ENCODE data around the gene APOA5. TPM values are rescaled to one million over a fixed set of nuclear protein-coding genes. Genes with fewer than 3 reads are reported as not detected.

APOA5 gene
- total RNA-seq, 1 experiment from 2014 or later = 0.11 TPM

GRCh38 chr11:116831790-116832349 is 40.2 kb upstream of the APOA5 start:
- Histone ChIP-seq H2AK5ac (ENCODE audit: insufficient read length, low read length) (no peak overlapping the region), H2BK20ac (ENCODE audit: low read depth, low read length, poor library complexity, severe bottlenecking) (no peak overlapping the region), H2BK15ac (ENCODE audit: low read depth, low read length) (no peak overlapping the region), H3K56ac (ENCODE audit: insufficient read length, low read depth, low read length) (no peak overlapping the region), H2BK5ac (ENCODE audit: insufficient read length, low read length) (no peak overlapping the region), H3K27ac (ENCODE audit: insufficient read length, low read depth, low read length) (no peak overlapping the region), H2AFZ (ENCODE audit: low read length) (no peak overlapping the region), H3K9ac (ENCODE audit: extremely low read depth, insufficient read length, low read length) (no peak overlapping the region), H3K23ac (ENCODE audit: insufficient read length, low read depth, low read length) (no peak overlapping the region), H3K4me2 (ENCODE audit: insufficient read depth, insufficient read length, low read length) (no peak overlapping the region), H4K8ac (replicated peaks; ENCODE audit: insufficient read length, low read depth, low read length) (no peak overlapping the region), H3K79me1 (ENCODE audit: insufficient read depth, low read depth, low read length, poor library complexity, severe bottlenecking) (no peaks in the 10 kb centered on the region), H4K91ac (ENCODE audit: insufficient read length, low read depth, low read length) (no peak overlapping the region), H3K23me2 (ENCODE audit: insufficient read length, low read depth, low read length, poor library complexity, severe bottlenecking) (peaks cover 6% of the 10 kb centered on the region), H3K27me3 (ENCODE audit: insufficient read depth, low read length) (no peaks in the 10 kb centered on the region), H3K79me2 (ENCODE audit: insufficient read depth, low read length) (no peaks in the 10 kb centered on the region), H4K5ac (ENCODE audit: insufficient read length, low read depth, low read length) (no peak overlapping the region), H3K18ac (ENCODE audit: insufficient read length, low read depth, low read length) (no peak overlapping the region), H3T11ph (ENCODE audit: low read length) (no peak overlapping the region), H3K4ac (ENCODE audit: low read depth, low read length) (no peak overlapping the region), H2BK12ac (ENCODE audit: insufficient read length, low read depth, low read length) (no peak overlapping the region), H3K9me3 (ENCODE audit: control insufficient read depth, low read depth, low read length) (no peaks in the 10 kb centered on the region), H3K14ac (ENCODE audit: insufficient read depth, low read length) (no peak overlapping the region), H3K4me1 (ENCODE audit: insufficient read depth, low read length) (no peaks in the 10 kb centered on the region), H4K20me1 (ENCODE audit: control insufficient read depth, insufficient read depth, insufficient read length) (no peaks in the 10 kb centered on the region), H2BK120ac (ENCODE audit: low read depth, low read length, poor library complexity, severe bottlenecking) (no peak overlapping the region)
- Mint-ChIP-seq H3K4me1 (peaks cover 10 to 17% of the 10 kb centered on the region in 2 experiments), H3K27me3 (ENCODE audit: low read depth) (peaks cover 24% of the 10 kb centered on the region), H3K27ac (no peak overlapping the region), H3K36me3 (ENCODE audit: insufficient read depth in 1 of 3, low read depth in 3 of 3) (no peaks in the 10 kb centered on the region; a peak in 1 of 7 replicates), H3K4me3 (no peak overlapping the region), H3K9me3 (peaks cover 3 to 5% of the 10 kb centered on the region in 2 experiments; a peak in 3 of 5 replicates)
- TF ChIP-seq CTCF (conservative IDR thresholded peaks at IDR 0.05) = no peak
- WGBS (ENCODE audit: extremely low coverage, insufficient read length, low lambda C conversion rate) = no CpG with 5 or more reads among the region's 7 CpGs
- no peak for DNase-seq

Data from H9 (cell line).